Measurements from ENCODE around the gene SYNE1. TPM values are rescaled to one million over a fixed set of nuclear protein-coding genes. Genes with fewer than 3 reads are reported as not detected.
"Not testable (repeated sequence)": the region's sequence is repeated elsewhere in the genome, so short reads cannot be mapped to it uniquely, and the experiment has no call there.

Gene SYNE1
- total and polyA plus RNA-seq, 2 of the 8 experiments (the other 6 are each of a cell fraction or from before 2014, with no cell fraction given) = 2.8 to 5.5 TPM

- H3K79me2 ChIP-seq (ENCODE audit: control insufficient read depth in 1 of 2, insufficient read depth in 2 of 2, low read length in 2 of 2); H3K9me3 ChIP-seq (ENCODE audit: insufficient read depth in 2 of 2, low read depth in 1 of 2, low read length in 1 of 2); H3K79me1 ChIP-seq (ENCODE audit: low read depth, low read length); H3K56ac ChIP-seq (replicated peaks; ENCODE audit: insufficient read length, low read depth, low read length); POLR2A ChIA-PET (ENCODE audit: partially characterized antibody); H3K27me3 ChIP-seq (replicated peaks in 1 of 4; ENCODE audit: control insufficient read depth in 3 of 4, extremely low read depth in 1 of 4, insufficient read depth in 3 of 4, low read length in 3 of 4); DNase-seq (ENCODE audit: low read depth in 1 of 2, low spot score in 2 of 2); FAIRE-seq; H3K23me2 ChIP-seq (ENCODE audit: low read depth, low read length); H3K4ac ChIP-seq (replicated peaks; ENCODE audit: insufficient read length, low read depth, low read length); H2BK12ac ChIP-seq (ENCODE audit: low read depth, low read length); H2BK120ac ChIP-seq (replicated peaks; ENCODE audit: low read depth, low read length); H2BK20ac ChIP-seq (ENCODE audit: low read length); H3K36me3 ChIP-seq (ENCODE audit: control insufficient read depth in 2 of 4, insufficient read depth in 4 of 4, low read length in 3 of 4); H3K4me1 ChIP-seq (replicated peaks in 1 of 4; ENCODE audit: control insufficient read depth in 3 of 4, insufficient read depth in 4 of 4, low read length in 3 of 4); H2AFZ ChIP-seq (ENCODE audit: low read length); H3K4me3 ChIP-seq (ENCODE audit: extremely low read depth in 1 of 4, insufficient read depth in 2 of 4, low read depth in 3 of 4, low read length in 4 of 4); H4K20me1 ChIP-seq (replicated peaks in 1 of 2; ENCODE audit: control insufficient read depth in 1 of 2, insufficient read depth in 2 of 2, low read length in 2 of 2); H2BK5ac ChIP-seq (ENCODE audit: low read depth, low read length); H3K4me2 ChIP-seq (ENCODE audit: insufficient read depth in 1 of 2, low read depth in 2 of 2, low read length in 2 of 2); H4K5ac ChIP-seq (ENCODE audit: insufficient read length, low read depth, low read length); H4K91ac ChIP-seq (replicated peaks; ENCODE audit: insufficient read length, low read length); CTCF ChIA-PET (ENCODE audit: partially characterized antibody); H3K27ac ChIP-seq (ENCODE audit: low read depth, low read length); H3K23ac ChIP-seq (ENCODE audit: insufficient read length); H2AK5ac ChIP-seq (ENCODE audit: low read depth, low read length); H3K9ac ChIP-seq (replicated peaks in 1 of 4; ENCODE audit: extremely low read depth in 1 of 4, low read depth in 3 of 4, low read length in 3 of 4); H4K8ac ChIP-seq (ENCODE audit: extremely low read depth, insufficient read depth, low read length); H3K14ac ChIP-seq (ENCODE audit: insufficient read length); H3K18ac ChIP-seq (ENCODE audit: extremely low read depth, low read length); H2BK15ac ChIP-seq (ENCODE audit: low read length): not testable (repeated sequence)
- WGBS, 2 experiments (ENCODE audit: extremely low coverage in 1 of 2, insufficient coverage in 1 of 2, insufficient read length in 1 of 2, insufficient replicate concordance in 2 of 2, low coverage in 1 of 2, low lambda C conversion rate in 2 of 2, missing lambda C conversion rate in 1 of 2) = 89% methylated on average over 5 of the region's 5 CpGs; no CpG with 5 or more reads in 1 of the 2 experiments
- 0 out of 2 replicates have a peak, but pooled peaks have one; percentile 24 for TF ChIP-seq TEAD4 (IDR thresholded peaks at IDR 0.05; ENCODE audit: low read depth, low read length)
Measured at GRCh38 chr6:152490971-152491378, 146.2 kb downstream of the SYNE1 start.

Data from H1 (cell line).